Ishikawa (cell line): ENCODE measurements around the gene TCFL5.

Experiments used
- CEBPB ChIP-seq: IDR thresholded peaks from 2 replicates; pipeline ENCODE4 v1.6.1; 2012
- CREB1 ChIP-seq: IDR thresholded peaks from 2 replicates; pipeline ENCODE4 v1.6.1; 2012; ENCODE audit warnings: low read depth
- EGR1 ChIP-seq: IDR thresholded peaks from 2 replicates; pipeline ENCODE4 v1.6.1; 2012
- EP300 ChIP-seq: IDR thresholded peaks from 2 replicates; pipeline ENCODE4 v1.6.1; 2012; ENCODE audit warnings: borderline replicate concordance
- FOXM1 ChIP-seq: IDR thresholded peaks from 2 replicates; pipeline ENCODE4 v1.6.1; 2012; ENCODE audit warnings: low read depth, borderline replicate concordance
- MAX ChIP-seq: IDR thresholded peaks from 2 replicates; pipeline ENCODE4 v1.6.1; 2012
- NFIC ChIP-seq: IDR thresholded peaks from 2 replicates; pipeline ENCODE4 v1.6.1; 2012
- RAD21 ChIP-seq: IDR thresholded peaks from 2 replicates; pipeline ENCODE4 v1.6.1; 2012; ENCODE audit warnings: low read depth
- REST ChIP-seq: IDR thresholded peaks from 2 replicates; pipeline ENCODE4 v1.6.1; 2012; ENCODE audit warnings: low read depth, mild to moderate bottlenecking
- TAF1 ChIP-seq: IDR thresholded peaks from 2 replicates; pipeline ENCODE4 v1.6.1; 2012; ENCODE audit warnings: low read depth, mild to moderate bottlenecking
- TCF12 ChIP-seq: IDR thresholded peaks from 2 replicates; pipeline ENCODE4 v1.6.1; 2012; ENCODE audit warnings: low read depth
- TEAD4 ChIP-seq: IDR thresholded peaks from 2 replicates; pipeline ENCODE4 v1.6.1; 2012
- USF1 ChIP-seq: IDR thresholded peaks from 2 replicates; pipeline ENCODE4 v1.6.1; 2012
- YY1 ChIP-seq: IDR thresholded peaks from 2 replicates; pipeline ENCODE4 v1.6.1; 2012; ENCODE audit warnings: low read depth
- ZBTB7A ChIP-seq: IDR thresholded peaks from 2 replicates; pipeline ENCODE4 v1.6.1; 2012; ENCODE audit warnings: low read depth

TCFL5 gene

GRCh38 chr20:62896526-62896925 lies 34.9 kb upstream of the TCFL5 start:
- no peak for TF ChIP-seq RAD21

- TF ChIP-seq TCF12 (no peak), YY1 (no peak), RAD21 (no peak), USF1 (no peak), FOXM1 (no peak), TAF1 (no peak), EP300 (no peak), TEAD4 (no peak), NFIC (no peak), ZBTB7A (no peak), EGR1 (no peak), CEBPB (no peak), REST (no peak), MAX (no peak), CREB1 (no peak)
Observed at GRCh38 chr20:62895539-62895938, 33.9 kb upstream of the TCFL5 start.

- TF ChIP-seq FOXM1, result no peak
- no peak for TF ChIP-seq TAF1
- TF ChIP-seq USF1, result no peak
- no peak for TF ChIP-seq CREB1
- TF ChIP-seq EP300, result no peak
- no peak for TF ChIP-seq ZBTB7A
- no peak for TF ChIP-seq TEAD4
- no peak for TF ChIP-seq NFIC
- no peak for TF ChIP-seq CEBPB
- TF ChIP-seq TCF12, result no peak
- no peak for TF ChIP-seq REST
- no peak for TF ChIP-seq MAX
Observed at GRCh38 chr20:62894261-62894660, 32.6 kb upstream of the TCFL5 start.

GRCh38 chr20:62893700-62894099 lies 32.1 kb upstream of the TCFL5 start:
- TF ChIP-seq CREB1 (no peak), MAX (no peak), FOXM1 (no peak), REST (no peak), TEAD4 (no peak), NFIC (no peak), TCF12 (no peak), EGR1 (no peak), TAF1 (no peak), ZBTB7A (no peak), CEBPB (no peak), EP300 (no peak), YY1 (no peak), USF1 (no peak), RAD21 (no peak)
